Lower lobe of right lung (tissue), 2 donors: ENCODE measurements around the gene SMARCD3. TPM values are rescaled to one million over a fixed set of nuclear protein-coding genes. Genes with fewer than 3 reads are reported as not detected.

Experiments
- ATAC-seq, 2 donors: fragments of 200-7000 bp; cut with Tn5 transposase; one replicate each; pipeline ENCODE4 v1.9.1; 2020 to 2022; ENCODE audit warnings: mild to moderate bottlenecking in 2 of 2, moderate library complexity in 2 of 2
- DNase-seq: peaks from one replicate; pipeline ENCODE4 v3.0.0-alpha.2; 2020
- H3K27ac ChIP-seq: fragments of 200-600 bp; one replicate; pipeline ENCODE4 v1.8.0; 2022
- H3K27me3 ChIP-seq: fragments of 200-600 bp; one replicate; pipeline ENCODE4 v1.8.0; 2022; ENCODE audit warnings: low read depth
- H3K36me3 ChIP-seq: fragments of 200-600 bp; one replicate; pipeline ENCODE4 v1.8.0; 2022; ENCODE audit warnings: mild to moderate bottlenecking
- H3K4me1 ChIP-seq: fragments of 200-600 bp; one replicate; pipeline ENCODE4 v1.8.0; 2022
- H3K4me3 ChIP-seq: fragments of 200-600 bp; one replicate; pipeline ENCODE4 v1.8.0; 2022; ENCODE audit warnings: mild to moderate bottlenecking
- H3K9me3 ChIP-seq: fragments of 200-600 bp; one replicate; pipeline ENCODE4 v1.8.0; 2022
- CTCF ChIP-seq: fragments of 200-600 bp; IDR thresholded peaks from one replicate; pipeline ENCODE4 v1.8.0; 2022; ENCODE audit warnings: antibody characterized with exemption, mild to moderate bottlenecking
- intact Hi-C: fragments of 100-400 bp; cut with DNase I; formaldehyde crosslinking; loops from one replicate; pipeline ENCODE4 v1.11.0; 2022
- total RNA-seq: library from RNA; stranded (reverse); fragmentation: NEBNext Ultra II Directional; extraction: Animal tissue kit (Norgen Biotek cat#: 25700); gene quantifications from one replicate; pipeline ENCODE4 v1.2.1, GENCODE V29; 2021
- donor health status: DM: no; HTN: yes; CAD: no; lungs with severe emphysema.

Gene SMARCD3
- total RNA-seq, 1 donor from 2014 or later: 53.1 TPM

- ATAC-seq: no peak
- no peak overlapping the region for H3K27ac ChIP-seq
- no peaks in the 10 kb centered on the region for H3K4me1 ChIP-seq
- intact Hi-C loops: no loop called here
- DNase-seq: no peak
- H3K36me3 ChIP-seq: no peaks in the 10 kb centered on the region
- no peak overlapping the region for H3K4me3 ChIP-seq
- no peaks in the 10 kb centered on the region for H3K9me3 ChIP-seq
- TF ChIP-seq CTCF: no peak
- peaks cover 11% of the 10 kb centered on the region for H3K27me3 ChIP-seq
These were observed 56.4 kb downstream of the SMARCD3 start for GRCh38 chr7:151192002-151192539.

GRCh38 chr7:151191544-151191943 lies 57.0 kb downstream of the SMARCD3 start:
- no peak for ATAC-seq
- TF ChIP-seq CTCF: no peak
- Histone ChIP-seq H3K9me3 (no peaks in the 10 kb centered on the region), H3K36me3 (no peaks in the 10 kb centered on the region), H3K4me1 (no peaks in the 10 kb centered on the region), H3K27ac (no peak overlapping the region), H3K27me3 (peaks cover 11% of the 10 kb centered on the region), H3K4me3 (no peak overlapping the region)
- intact Hi-C loops: no loop called here
- no peak for DNase-seq

GRCh38 chr7:151189038-151189437 lies 59.5 kb downstream of the SMARCD3 start:
- ATAC-seq: no peak
- Histone ChIP-seq H3K4me1 (no peaks in the 10 kb centered on the region), H3K4me3 (no peak overlapping the region), H3K27me3 (peaks cover 5% of the 10 kb centered on the region), H3K9me3 (no peaks in the 10 kb centered on the region), H3K36me3 (no peaks in the 10 kb centered on the region), H3K27ac (no peak overlapping the region)
- no peak for TF ChIP-seq CTCF
- DNase-seq: no peak
- intact Hi-C loops: no loop called here

Other genes starting within 250 kb of the SMARCD3 start
- 0.38 TPM for gene ATG9B, start 224.2 kb downstream of the SMARCD3 start, total RNA-seq
- gene ABCB8, start 220.2 kb downstream of the SMARCD3 start, total RNA-seq: 42.4 TPM
- gene ASIC3, start 200.2 kb downstream of the SMARCD3 start, total RNA-seq: 3.7 TPM
- 13.7 TPM for gene CDK5, start 190.8 kb downstream of the SMARCD3 start, total RNA-seq
- gene SLC4A2, start 189.1 kb downstream of the SMARCD3 start, total RNA-seq: 182 TPM
- 54.4 TPM for gene FASTK, start 167.9 kb downstream of the SMARCD3 start, total RNA-seq
- 37.4 TPM for gene TMUB1, start 165.2 kb downstream of the SMARCD3 start, total RNA-seq
- 157 TPM for gene AGAP3, start 162.2 kb downstream of the SMARCD3 start, total RNA-seq
- not detected for gene GBX1, start 81.0 kb downstream of the SMARCD3 start, total RNA-seq
- not detected for gene ASB10, start 61.4 kb downstream of the SMARCD3 start, total RNA-seq
- gene H2BK1, start 38.2 kb downstream of the SMARCD3 start, total RNA-seq: not detected
- 23.3 TPM for gene ABCF2, start 21.5 kb downstream of the SMARCD3 start, total RNA-seq
- 34.7 TPM for gene CHPF2, start 16.2 kb downstream of the SMARCD3 start, total RNA-seq
- gene NUB1, start 93.1 kb upstream of the SMARCD3 start, total RNA-seq: 53.7 TPM
- 4.4 TPM for gene WDR86, start 161.3 kb upstream of the SMARCD3 start, total RNA-seq
- not detected for gene CRYGN, start 191.4 kb upstream of the SMARCD3 start, total RNA-seq